ENCODE data around the gene EMP3.

- peak in 1 of 3 experiments; percentile 15; a peak in 1 of 6 replicates for TF ChIP-seq CTCF (IDR thresholded peaks at IDR 0.05 in 2 of 3, conservative IDR thresholded peaks at IDR 0.05 in 1 of 3; ENCODE audit: borderline replicate concordance in 1 of 3, insufficient read depth in 1 of 3, low read depth in 2 of 3, low read length in 2 of 3)
- no peak for TF ChIP-seq EZH2 (IDR thresholded peaks at IDR 0.05)
- TF ChIP-seq MAX (IDR thresholded peaks at IDR 0.05) = no peak
- no peak for TF ChIP-seq POLR2A (IDR thresholded peaks at IDR 0.05; ENCODE audit: borderline replicate concordance, extremely low read depth, insufficient read depth, insufficient read length)
- no peak for TF ChIP-seq POLR2AphosphoS5 (IDR thresholded peaks at IDR 0.05; ENCODE audit: low read depth, low read length)
- TF ChIP-seq EZH2phosphoT487 (IDR thresholded peaks at IDR 0.05; ENCODE audit: borderline replicate concordance) = no peak
- no peak for TF ChIP-seq ZNF274 (IDR thresholded peaks at IDR 0.05; ENCODE audit: low read depth, low read length)
These were observed 13.6 kb downstream of the EMP3 start for GRCh38 chr19:48338802-48339503.

Data from HCT116 (cell line).